ENCODE data around the gene CETN3.

GRCh38 chr5:90402521-90403255, 6.9 kb downstream of the CETN3 start:
- TF ChIP-seq GATA2 (IDR thresholded peaks at IDR 0.05; ENCODE audit: low read depth, low read length) (no peak), GATA3 (IDR thresholded peaks at IDR 0.05; ENCODE audit: low read depth, low read length) (no peak)
